ENCODE data around the gene TBC1D10A. TPM values are rescaled to one million over a fixed set of nuclear protein-coding genes. Genes with fewer than 3 reads are reported as not detected.
A peak's percentile ranks its signal among the peaks of the same experiment; 100 is the strongest.
"Not testable (repeated sequence)": the region's sequence is repeated elsewhere in the genome, so short reads cannot be mapped to it uniquely, and the experiment has no call there.

Gene TBC1D10A
- total and polyA plus RNA-seq, 9 donors = 6.2 to 11.3 (median 8.4) TPM

GRCh38 chr22:30348404-30348803 is 21.7 kb upstream of the TBC1D10A start:
- no peak for DNase-seq
- Histone ChIP-seq H3K27ac (ENCODE audit: low read length) (no peak overlapping the region), H3K27me3 (ENCODE audit: control insufficient read depth, insufficient read depth, low read length) (no peaks in the 10 kb centered on the region), H3K9me3 (replicated peaks; ENCODE audit: control insufficient read depth, low read depth, low read length) (no peaks in the 10 kb centered on the region), H3K4me3 (ENCODE audit: low read length) (no peak overlapping the region), H3K36me3 (ENCODE audit: control insufficient read depth, insufficient read depth, low read length) (peaks cover 84% of the 10 kb centered on the region), H3K4me1 (ENCODE audit: control insufficient read depth, insufficient read depth, low read length) (no peaks in the 10 kb centered on the region)
- WGBS (ENCODE audit: insufficient coverage) = 76% methylated on average over 3 of the region's 4 CpGs

- no peak for DNase-seq
- WGBS (ENCODE audit: insufficient coverage) = 100% methylated on average over 1 of the region's 5 CpGs
- Histone ChIP-seq H3K9me3 (replicated peaks; ENCODE audit: control insufficient read depth, low read depth, low read length) (no peaks in the 10 kb centered on the region), H3K4me3 (ENCODE audit: low read length) (no peak overlapping the region), H3K27me3 (ENCODE audit: control insufficient read depth, insufficient read depth, low read length) (no peaks in the 10 kb centered on the region), H3K4me1 (ENCODE audit: control insufficient read depth, insufficient read depth, low read length) (peaks cover under 1% of the 10 kb centered on the region), H3K36me3 (ENCODE audit: control insufficient read depth, insufficient read depth, low read length) (peaks cover 86% of the 10 kb centered on the region), H3K27ac (ENCODE audit: low read length) (no peak overlapping the region)
Observed at GRCh38 chr22:30347255-30347892, 20.6 kb upstream of the TBC1D10A start.

GRCh38 chr22:30344447-30345200 is 17.9 kb upstream of the TBC1D10A start:
- H3K9me3 ChIP-seq (replicated peaks; ENCODE audit: control insufficient read depth, low read depth, low read length) = no peaks in the 10 kb centered on the region
- H3K36me3 ChIP-seq (ENCODE audit: control insufficient read depth, insufficient read depth, low read length) = peaks cover 89% of the 10 kb centered on the region
- 92% methylated on average over 12 of the region's 13 CpGs for WGBS (ENCODE audit: insufficient coverage)
- no peak overlapping the region for H3K4me3 ChIP-seq (ENCODE audit: low read length)
- no peak for DNase-seq
- no peaks in the 10 kb centered on the region for H3K27me3 ChIP-seq (ENCODE audit: control insufficient read depth, insufficient read depth, low read length)
- H3K27ac ChIP-seq (ENCODE audit: low read length) = no peak overlapping the region
- H3K4me1 ChIP-seq (ENCODE audit: control insufficient read depth, insufficient read depth, low read length) = peaks cover 24% of the 10 kb centered on the region

DNA sequence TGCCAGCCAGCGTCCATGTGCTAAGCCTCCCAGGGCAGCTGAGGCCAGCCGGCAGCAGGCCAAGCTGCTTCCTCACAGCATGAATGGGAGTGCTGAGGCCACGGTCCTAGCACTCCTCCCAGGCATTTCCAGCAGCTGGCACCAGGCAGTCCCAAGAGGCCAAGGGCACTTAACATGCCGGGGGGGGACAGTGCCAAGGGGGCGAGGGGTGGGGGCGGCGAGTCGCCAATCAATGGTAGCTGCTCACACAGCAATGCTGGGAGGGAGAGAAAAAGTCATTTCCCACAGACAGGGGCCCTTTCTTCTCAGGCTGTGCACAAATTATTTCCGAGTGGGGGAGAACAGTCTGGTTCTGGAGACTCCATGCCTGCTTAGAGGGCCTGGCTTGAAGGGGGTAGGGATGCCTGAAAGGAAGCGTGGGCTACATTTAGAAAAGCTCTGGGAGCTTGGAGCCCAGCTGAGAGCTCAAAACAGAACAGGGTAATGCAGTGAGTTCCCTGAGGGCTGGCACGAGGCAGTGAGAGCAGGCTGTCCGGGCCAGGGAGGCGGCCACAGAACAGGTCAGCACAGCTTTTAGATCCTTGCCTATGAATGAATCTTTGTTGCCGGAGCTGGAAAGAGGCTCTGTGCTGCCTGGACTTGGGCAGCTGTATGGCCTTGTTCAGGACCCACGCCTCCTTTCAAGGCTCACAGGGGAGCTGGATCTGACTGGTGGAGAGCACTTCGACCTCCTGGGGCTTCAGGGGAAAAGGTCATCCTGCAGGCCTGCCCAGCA is 14.4 kb upstream of the TBC1D10A start:
- Histone ChIP-seq H3K27ac (ENCODE audit: low read length) (peak overlapping the region; percentile 82), H3K9me3 (replicated peaks; ENCODE audit: control insufficient read depth, low read depth, low read length) (no peaks in the 10 kb centered on the region), H3K36me3 (ENCODE audit: control insufficient read depth, insufficient read depth, low read length) (peaks cover 96% of the 10 kb centered on the region), H3K27me3 (ENCODE audit: control insufficient read depth, insufficient read depth, low read length) (no peaks in the 10 kb centered on the region), H3K4me1 (ENCODE audit: control insufficient read depth, insufficient read depth, low read length) (peaks cover 32% of the 10 kb centered on the region), H3K4me3 (ENCODE audit: low read length) (no peak overlapping the region)
- WGBS (ENCODE audit: insufficient coverage) = 69% methylated on average over 12 of the region's 16 CpGs
- peak; percentile 86 for DNase-seq

DNA sequence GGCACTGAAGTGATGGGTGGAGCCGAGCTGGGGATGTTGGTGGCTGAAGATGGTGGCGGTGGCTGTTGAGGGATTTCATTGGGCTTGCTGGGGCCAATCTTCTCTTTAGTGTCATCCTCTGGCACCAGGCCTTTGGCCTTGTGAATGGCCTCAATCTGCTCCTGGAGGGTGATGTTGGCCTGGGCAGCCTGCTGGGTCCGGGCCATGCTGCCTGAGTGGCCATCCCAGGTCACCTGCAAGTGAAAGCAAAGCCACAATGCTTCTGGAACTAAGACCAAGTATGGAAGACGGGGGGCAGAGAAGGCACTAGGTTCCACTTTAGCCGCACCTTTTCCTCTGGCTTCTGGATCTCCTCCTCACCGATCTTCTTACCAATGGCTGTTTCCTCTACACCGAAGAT is 12.1 kb upstream of the TBC1D10A start:
- peaks cover 32% of the 10 kb centered on the region for H3K4me1 ChIP-seq (ENCODE audit: control insufficient read depth, insufficient read depth, low read length)
- no peak overlapping the region for H3K4me3 ChIP-seq (ENCODE audit: low read length)
- H3K9me3 ChIP-seq (replicated peaks; ENCODE audit: control insufficient read depth, low read depth, low read length) = no peaks in the 10 kb centered on the region
- no peak for DNase-seq
- peaks cover 96% of the 10 kb centered on the region for H3K36me3 ChIP-seq (ENCODE audit: control insufficient read depth, insufficient read depth, low read length)
- H3K27ac ChIP-seq (ENCODE audit: low read length) = no peak overlapping the region
- no peaks in the 10 kb centered on the region for H3K27me3 ChIP-seq (ENCODE audit: control insufficient read depth, insufficient read depth, low read length)
- 95% methylated on average over 5 of the region's 7 CpGs for WGBS (ENCODE audit: insufficient coverage)

- peak; percentile 30 for DNase-seq
- H3K9me3 ChIP-seq (replicated peaks; ENCODE audit: control insufficient read depth, low read depth, low read length); H3K27me3 ChIP-seq (ENCODE audit: control insufficient read depth, insufficient read depth, low read length); H3K27ac ChIP-seq (ENCODE audit: low read length); H3K4me3 ChIP-seq (ENCODE audit: low read length): not testable (repeated sequence)
- H3K36me3 ChIP-seq (ENCODE audit: control insufficient read depth, insufficient read depth, low read length) = peaks cover 94% of the 10 kb centered on the region
- WGBS (ENCODE audit: insufficient coverage) = 80% methylated on average over 3 of the region's 9 CpGs
- H3K4me1 ChIP-seq (ENCODE audit: control insufficient read depth, insufficient read depth, low read length) = peaks cover 32% of the 10 kb centered on the region
Observed at GRCh38 chr22:30338341-30338740, 11.6 kb upstream of the TBC1D10A start.

- Histone ChIP-seq H3K4me1 (ENCODE audit: control insufficient read depth, insufficient read depth, low read length) (peaks cover 32% of the 10 kb centered on the region), H3K9me3 (replicated peaks; ENCODE audit: control insufficient read depth, low read depth, low read length) (no peaks in the 10 kb centered on the region), H3K36me3 (ENCODE audit: control insufficient read depth, insufficient read depth, low read length) (peaks cover 95% of the 10 kb centered on the region), H3K27ac (ENCODE audit: low read length) (no peak overlapping the region), H3K27me3 (ENCODE audit: control insufficient read depth, insufficient read depth, low read length) (no peaks in the 10 kb centered on the region), H3K4me3 (ENCODE audit: low read length) (no peak overlapping the region)
- peak; percentile 27 for DNase-seq
- WGBS (ENCODE audit: insufficient coverage) = 95% methylated on average over 8 of the region's 8 CpGs
Observed at GRCh38 chr22:30337461-30337778, 10.7 kb upstream of the TBC1D10A start.

GRCh38 chr22:30336752-30337460 is 10.2 kb upstream of the TBC1D10A start:
- Histone ChIP-seq H3K4me1 (ENCODE audit: control insufficient read depth, insufficient read depth, low read length) (peaks cover 27% of the 10 kb centered on the region), H3K36me3 (ENCODE audit: control insufficient read depth, insufficient read depth, low read length) (peaks cover 93% of the 10 kb centered on the region), H3K27ac (ENCODE audit: low read length) (no peak overlapping the region), H3K4me3 (ENCODE audit: low read length) (no peak overlapping the region), H3K27me3 (ENCODE audit: control insufficient read depth, insufficient read depth, low read length) (no peaks in the 10 kb centered on the region), H3K9me3 (replicated peaks; ENCODE audit: control insufficient read depth, low read depth, low read length) (no peaks in the 10 kb centered on the region)
- DNase-seq = no peak
- 96% methylated on average over 4 of the region's 4 CpGs for WGBS (ENCODE audit: insufficient coverage)

GRCh38 chr22:30335236-30335635 is 8.5 kb upstream of the TBC1D10A start:
- Histone ChIP-seq H3K4me3 (ENCODE audit: low read length) (no peak overlapping the region), H3K9me3 (replicated peaks; ENCODE audit: control insufficient read depth, low read depth, low read length) (no peaks in the 10 kb centered on the region), H3K4me1 (ENCODE audit: control insufficient read depth, insufficient read depth, low read length) (peaks cover 11% of the 10 kb centered on the region), H3K36me3 (ENCODE audit: control insufficient read depth, insufficient read depth, low read length) (peaks cover 86% of the 10 kb centered on the region), H3K27me3 (ENCODE audit: control insufficient read depth, insufficient read depth, low read length) (no peaks in the 10 kb centered on the region), H3K27ac (ENCODE audit: low read length) (no peak overlapping the region)
- DNase-seq = no peak
- 100% methylated on average over 1 of the region's 1 CpG for WGBS (ENCODE audit: insufficient coverage)

GRCh38 chr22:30334646-30335045 is 7.9 kb upstream of the TBC1D10A start:
- H3K27me3 ChIP-seq (ENCODE audit: control insufficient read depth, insufficient read depth, low read length) = no peaks in the 10 kb centered on the region
- DNase-seq = no peak
- no peak overlapping the region for H3K27ac ChIP-seq (ENCODE audit: low read length)
- no peak overlapping the region for H3K4me3 ChIP-seq (ENCODE audit: low read length)
- H3K4me1 ChIP-seq (ENCODE audit: control insufficient read depth, insufficient read depth, low read length) = peaks cover 8% of the 10 kb centered on the region
- H3K9me3 ChIP-seq (replicated peaks; ENCODE audit: control insufficient read depth, low read depth, low read length) = no peaks in the 10 kb centered on the region
- no CpG with 5 or more reads among the region's 4 CpGs for WGBS (ENCODE audit: insufficient coverage)
- H3K36me3 ChIP-seq (ENCODE audit: control insufficient read depth, insufficient read depth, low read length) = peaks cover 81% of the 10 kb centered on the region

All from muscle of leg (tissue), 11 donors.